Endodermal cell (in vitro differentiated cells): ENCODE data around the gene PDE3A. TPM values are rescaled to one million over a fixed set of nuclear protein-coding genes. Genes with fewer than 3 reads are reported as not detected.

Experiments used
- DNase-seq: peaks from one replicate; pipeline ENCODE4 v3.0.0-alpha.2; 2017
- H3K27ac ChIP-seq: 2 replicates; pipeline ENCODE4 v1.5.1; 2013; ENCODE audit warnings: mild to moderate bottlenecking, low read depth, low read length, moderate library complexity
- H3K27me3 ChIP-seq: 2 replicates; pipeline ENCODE4 v1.6.1; 2013; ENCODE audit warnings: mild to moderate bottlenecking, low read length, moderate library complexity; ENCODE audit not compliant: insufficient read depth, control insufficient read depth, poor library complexity, severe bottlenecking
- H3K36me3 ChIP-seq: 2 replicates; pipeline ENCODE4 v1.7.0; 2013; ENCODE audit warnings: mild to moderate bottlenecking, low read length, moderate library complexity; ENCODE audit not compliant: control insufficient read depth, insufficient read depth
- H3K4me1 ChIP-seq: one replicate; pipeline ENCODE4 v1.7.0; 2013; ENCODE audit warnings: low read length; ENCODE audit not compliant: control insufficient read depth, insufficient read depth
- H3K4me3 ChIP-seq: 2 replicates; pipeline ENCODE4 v1.5.1; 2013; ENCODE audit warnings: mild to moderate bottlenecking, low read length, moderate library complexity
- H3K9ac ChIP-seq: 2 replicates; pipeline ENCODE4 v1.6.1; 2013; ENCODE audit warnings: mild to moderate bottlenecking, low read length, moderate library complexity; ENCODE audit not compliant: poor library complexity, severe bottlenecking; ENCODE audit errors: extremely low read depth
- H3K9me3 ChIP-seq: 2 replicates; pipeline ENCODE4 v1.6.1; 2013; ENCODE audit warnings: mild to moderate bottlenecking, low read length, moderate library complexity; ENCODE audit not compliant: control insufficient read depth
- H3K27ac Mint-ChIP-seq: 2 replicates; pipeline ENCODE4 v1.8.0; 2020; ENCODE audit warnings: mixed read lengths
- H3K27me3 Mint-ChIP-seq: 2 replicates; pipeline ENCODE4 v1.8.0; 2021; ENCODE audit warnings: mild to moderate bottlenecking, mixed read lengths; ENCODE audit not compliant: insufficient read depth
- H3K36me3 Mint-ChIP-seq: 2 replicates; pipeline ENCODE4 v1.8.0; 2020; ENCODE audit warnings: low read depth, mixed read lengths
- H3K4me1 Mint-ChIP-seq: 2 replicates; pipeline ENCODE4 v1.8.0; 2020; ENCODE audit warnings: mixed read lengths
- H3K4me3 Mint-ChIP-seq: 2 replicates; pipeline ENCODE4 v1.8.0; 2020; ENCODE audit warnings: mild to moderate bottlenecking, moderate library complexity, mixed read lengths
- H3K9me3 Mint-ChIP-seq: 2 replicates; pipeline ENCODE4 v1.8.0; 2020; ENCODE audit warnings: mild to moderate bottlenecking, mixed read lengths
- CTCF ChIP-seq: fragments of 200-600 bp; sonication (generic); conservative IDR thresholded peaks from 2 replicates; pipeline ENCODE4 v1.5.0; 2021; ENCODE audit warnings: antibody characterized with exemption, mild to moderate bottlenecking
- WGBS, 2 experiments: methylation state at CpG; one replicate each; pipeline versions ENCODE4 v1.1.5 to v1.1.7; 2013; ENCODE audit warnings: missing lambda C conversion rate in 2 of 2, mixed read lengths in 1 of 2; ENCODE audit not compliant: insufficient coverage in 1 of 2, insufficient read length in 1 of 2; 5-methylcytosine and 5-hydroxymethylcytosine counted together
- total RNA-seq, 2 donors: library from RNA; stranded (reverse); fragmentation: NEBNext Ultra II Directional in 1 of 2; extraction: Animal tissue kit (Norgen Biotek cat#: 25700) in 1 of 2; gene quantifications; 2 replicates in 1 of 2; 3 replicates in 1 of 2; pipeline ENCODE4 v1.2.1, GENCODE V29; 2021

The PDE3A gene
- total RNA-seq, 2 donors from 2014 or later, result 0.62 to 1.8 TPM

GRCh38 chr12:20701106-20701505 lies 332.8 kb downstream of the PDE3A start:
- WGBS, 2 experiments, result 96% methylated on average over 1 of the region's 1 CpG; no CpG with 5 or more reads in 1 of the 2 experiments
- Mint-ChIP-seq H3K9me3 (no peaks in the 10 kb centered on the region), H3K27me3 (peaks cover 3% of the 10 kb centered on the region), H3K4me3 (no peak overlapping the region), H3K27ac (no peak overlapping the region), H3K36me3 (no peaks in the 10 kb centered on the region), H3K4me1 (peaks cover 31% of the 10 kb centered on the region)
- Histone ChIP-seq H3K4me1 (peaks cover 26% of the 10 kb centered on the region), H3K9me3 (no peaks in the 10 kb centered on the region), H3K27ac (no peak overlapping the region), H3K36me3 (no peaks in the 10 kb centered on the region), H3K9ac (no peak overlapping the region), H3K27me3 (peaks cover 9% of the 10 kb centered on the region), H3K4me3 (no peak overlapping the region)
- no peak for DNase-seq
- no peak for TF ChIP-seq CTCF

GRCh38 chr12:20704860-20705259 lies 336.5 kb downstream of the PDE3A start:
- H3K9me3 ChIP-seq, result no peaks in the 10 kb centered on the region
- Mint-ChIP-seq H3K27ac (no peak overlapping the region), H3K9me3 (no peaks in the 10 kb centered on the region), H3K4me1 (peaks cover 18% of the 10 kb centered on the region), H3K27me3 (peaks cover 19% of the 10 kb centered on the region), H3K36me3 (no peaks in the 10 kb centered on the region), H3K4me3 (no peak overlapping the region)
- peaks cover 12% of the 10 kb centered on the region for H3K27me3 ChIP-seq
- 85 to 88% methylated on average over 2 to 6 of the region's 6 CpGs for WGBS, 2 experiments
- peaks cover 5% of the 10 kb centered on the region for H3K4me1 ChIP-seq
- no peak overlapping the region for H3K27ac ChIP-seq
- H3K4me3 ChIP-seq, result no peak overlapping the region
- TF ChIP-seq CTCF, result no peak
- H3K36me3 ChIP-seq, result no peaks in the 10 kb centered on the region
- no peak for DNase-seq
- H3K9ac ChIP-seq, result no peak overlapping the region

DNA sequence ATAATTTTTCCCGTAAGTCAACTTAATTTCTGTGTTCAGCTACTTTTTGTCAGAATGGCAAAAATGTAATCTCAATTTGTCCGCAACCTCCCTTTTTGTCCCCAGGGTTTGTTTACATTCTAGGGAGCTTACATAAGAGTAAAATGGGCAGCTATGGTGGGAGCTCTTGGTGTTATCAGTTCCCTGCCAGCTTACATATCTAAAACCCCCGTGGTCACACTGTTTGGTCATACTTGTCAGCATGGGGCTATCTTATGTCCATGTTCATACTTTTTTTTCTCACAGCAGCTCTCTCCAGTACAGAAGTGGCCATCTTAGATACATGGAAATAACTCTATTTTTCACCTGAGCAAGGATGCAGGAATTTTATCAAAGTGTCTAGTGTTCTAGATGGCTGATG lies 343.5 kb downstream of the PDE3A start:
- peak; percentile 55 for DNase-seq
- H3K27me3 Mint-ChIP-seq, result peaks cover 77% of the 10 kb centered on the region

More for the DNA sequence above, 343.5 kb downstream of the PDE3A start:
- WGBS, 2 experiments, result 55 to 63% methylated on average over 2 to 3 of the region's 3 CpGs
- Mint-ChIP-seq H3K4me1 (peaks cover 33% of the 10 kb centered on the region), H3K36me3 (no peaks in the 10 kb centered on the region), H3K4me3 (no peak overlapping the region), H3K9me3 (no peaks in the 10 kb centered on the region), H3K27ac (no peak overlapping the region)
- Histone ChIP-seq H3K36me3 (no peaks in the 10 kb centered on the region), H3K9ac (no peak overlapping the region), H3K4me3 (no peak overlapping the region), H3K27ac (no peak overlapping the region), H3K27me3 (peaks cover 67% of the 10 kb centered on the region), H3K4me1 (peaks cover 10% of the 10 kb centered on the region), H3K9me3 (no peaks in the 10 kb centered on the region)
- TF ChIP-seq CTCF, result no peak
